GM21529 (cell line): ENCODE data around the gene PRSS21.

ENCODE experiments used
- ATAC-seq: cut with Tn5 transposase; IDR thresholded peaks from one replicate; pipeline ENCODE4 v1.9.1; 2021; ENCODE audit not compliant: unreplicated experiment

The PRSS21 gene

GRCh38 chr16:2804728-2805127 is 12.3 kb upstream of the PRSS21 start:
- ATAC-seq = no peak

DNA sequence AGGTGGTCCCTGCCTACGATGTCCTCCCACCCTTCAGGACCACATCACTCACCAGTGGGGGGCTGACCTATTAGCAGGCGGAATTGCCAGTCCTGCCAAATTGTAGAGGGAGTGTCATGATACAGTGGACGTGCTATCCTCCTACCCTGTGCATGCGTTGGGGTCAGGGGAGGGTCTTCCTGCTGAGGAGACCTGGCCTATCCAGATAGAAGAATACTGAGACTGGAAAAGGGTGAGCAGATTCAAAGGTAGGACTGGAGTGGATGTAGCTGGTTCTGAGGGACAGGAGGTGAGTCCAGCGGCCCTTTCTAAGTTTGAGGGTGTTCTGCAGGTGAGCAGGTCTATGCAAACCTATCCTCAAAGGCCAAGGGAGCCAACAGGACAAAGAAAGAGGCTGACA is 10.8 kb upstream of the PRSS21 start:
- no peak for ATAC-seq

GRCh38 chr16:2808181-2808580 is 8.9 kb upstream of the PRSS21 start:
- ATAC-seq = no peak

DNA sequence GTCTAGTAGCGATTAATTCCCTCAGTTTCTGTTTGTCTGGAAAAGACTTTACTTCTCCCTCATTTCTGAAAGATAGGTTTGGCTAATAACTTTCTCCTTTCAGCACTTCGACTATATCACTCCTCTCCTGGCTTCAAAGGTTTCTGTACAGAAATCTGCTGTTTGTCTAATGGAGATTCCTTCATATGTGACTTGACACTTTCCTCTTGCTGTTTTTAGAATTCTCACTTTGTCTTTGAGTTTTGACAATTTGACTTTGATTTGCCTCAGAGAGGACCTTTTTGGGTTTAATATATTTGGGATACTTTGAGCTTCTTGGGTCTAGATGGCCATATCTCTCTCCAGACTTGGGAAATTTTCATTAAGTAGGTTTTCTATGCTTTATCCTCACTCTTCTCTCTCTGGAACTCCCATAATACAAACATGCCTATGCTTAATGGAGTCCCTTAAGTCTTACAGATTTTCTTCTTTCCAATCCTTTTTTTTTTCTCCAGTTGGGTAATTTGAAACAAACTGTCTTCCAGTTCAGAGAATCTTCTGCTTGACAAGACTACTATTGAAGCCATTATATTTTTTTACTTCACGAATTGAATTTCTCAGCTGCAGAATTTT is 7.8 kb upstream of the PRSS21 start:
- no peak for ATAC-seq

GRCh38 chr16:2810651-2811050 is 6.4 kb upstream of the PRSS21 start:
- no peak for ATAC-seq

DNA sequence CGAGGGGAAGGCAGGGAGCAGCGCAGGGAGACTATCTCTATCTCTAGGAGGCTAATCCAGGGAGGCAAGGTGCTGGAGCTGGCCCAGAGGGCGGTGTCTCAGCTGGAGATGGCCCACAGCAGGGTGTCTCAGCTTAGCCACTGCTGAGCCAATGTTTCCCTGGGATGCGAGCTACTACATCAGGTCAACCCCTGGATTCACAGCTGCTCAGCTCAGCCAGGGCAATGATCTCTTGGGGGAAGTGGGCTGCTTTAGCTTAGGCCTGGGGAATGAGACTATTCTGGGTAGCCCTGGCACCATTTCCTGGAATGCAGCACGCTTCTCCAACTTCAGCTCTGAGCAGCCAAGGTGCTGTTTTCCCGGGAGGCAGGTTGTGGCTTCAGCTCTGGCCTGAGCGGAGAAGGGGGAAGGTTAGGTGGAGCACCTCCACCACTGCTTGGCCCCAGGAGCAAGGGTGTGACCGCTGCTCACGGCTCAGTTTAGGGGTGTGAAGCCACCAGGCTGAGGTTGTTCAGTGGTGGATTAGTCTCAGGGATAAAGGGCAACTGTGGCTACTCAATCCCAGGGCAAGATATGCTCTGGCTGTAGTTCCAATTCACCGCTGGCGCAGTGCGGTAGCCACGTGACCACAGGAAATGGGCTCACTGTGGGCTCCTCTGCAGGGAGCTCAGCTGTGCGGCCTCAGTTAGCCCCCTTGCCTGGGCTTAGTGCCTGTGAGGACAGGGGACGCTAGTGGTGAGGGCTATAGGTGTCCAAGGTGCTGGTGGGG is 5.2 kb upstream of the PRSS21 start:
- ATAC-seq = no peak

GRCh38 chr16:2813771-2814221 is 3.2 kb upstream of the PRSS21 start:
- ATAC-seq = no peak

GRCh38 chr16:2814551-2815298 is 2.3 kb upstream of the PRSS21 start:
- no peak for ATAC-seq

- no peak for ATAC-seq
Observed at GRCh38 chr16:2815299-2815771, 1.7 kb upstream of the PRSS21 start.

- no peak for ATAC-seq
Observed at GRCh38 chr16:2817340-2818271, 569 bp downstream of the PRSS21 start.

DNA sequence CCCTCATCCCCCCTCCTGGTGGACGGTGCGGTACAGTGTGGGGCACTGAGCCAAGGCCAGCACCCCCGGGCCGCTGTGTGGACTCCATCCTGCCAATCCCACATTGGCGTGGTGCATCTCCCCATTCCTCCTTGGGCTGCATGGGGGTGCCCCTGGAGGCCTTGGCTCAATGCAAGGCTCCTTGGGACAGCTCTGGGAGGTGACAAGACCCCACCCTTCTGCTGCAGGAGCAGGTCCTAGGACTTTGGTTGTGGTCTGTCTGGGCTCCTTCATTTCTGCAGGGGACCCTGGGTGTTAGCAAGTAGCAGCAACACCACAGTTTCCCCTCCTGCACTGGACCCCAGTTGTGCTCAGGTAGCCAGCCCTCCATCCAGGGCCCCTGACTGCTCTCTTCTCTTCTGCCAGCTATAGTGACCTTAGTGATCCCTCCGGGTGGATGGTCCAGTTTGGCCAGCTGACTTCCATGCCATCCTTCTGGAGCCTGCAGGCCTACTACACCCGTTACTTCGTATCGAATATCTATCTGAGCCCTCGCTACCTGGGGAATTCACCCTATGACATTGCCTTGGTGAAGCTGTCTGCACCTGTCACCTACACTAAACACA is 1.3 kb downstream of the PRSS21 start:
- no peak for ATAC-seq

DNA sequence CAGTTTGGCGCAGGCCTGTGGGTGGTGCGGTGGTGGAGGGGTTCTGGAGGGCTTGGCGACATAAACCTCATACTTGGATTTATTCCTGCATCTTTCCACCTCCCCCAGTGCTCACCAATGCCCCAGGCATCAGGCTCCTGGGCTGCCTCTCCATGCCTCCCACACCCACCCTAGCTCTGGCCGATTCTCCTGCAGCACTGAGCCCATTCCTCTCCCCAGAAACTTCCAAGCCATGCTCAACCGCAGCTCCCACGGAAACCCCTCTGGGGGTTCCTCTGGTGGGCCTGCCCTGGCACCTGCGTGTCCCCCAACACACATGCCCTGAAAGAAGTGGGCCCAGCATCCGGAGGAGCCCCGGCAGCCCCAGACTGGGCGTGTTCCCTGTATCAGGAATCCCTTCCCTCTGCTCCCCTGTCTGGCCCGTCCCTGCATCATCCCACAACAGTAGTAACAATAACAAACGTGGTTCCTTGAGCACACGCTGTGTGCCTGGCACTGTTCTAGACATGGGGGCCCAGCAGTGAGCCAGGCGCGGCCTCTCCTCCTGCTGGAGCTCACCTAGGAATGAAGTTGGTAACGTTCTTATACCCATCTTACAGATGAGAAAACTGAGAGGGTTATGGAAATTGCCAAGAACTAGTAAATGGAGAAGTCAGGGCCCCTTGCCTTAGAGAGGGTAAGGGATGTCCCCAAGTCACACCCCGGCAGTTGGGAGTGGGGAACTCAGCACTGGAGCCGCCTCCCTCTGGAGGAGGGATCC is 2.3 kb downstream of the PRSS21 start:
- ATAC-seq = no peak

- ATAC-seq = no peak
Observed at GRCh38 chr16:2819939-2820835, 3.1 kb downstream of the PRSS21 start.

DNA sequence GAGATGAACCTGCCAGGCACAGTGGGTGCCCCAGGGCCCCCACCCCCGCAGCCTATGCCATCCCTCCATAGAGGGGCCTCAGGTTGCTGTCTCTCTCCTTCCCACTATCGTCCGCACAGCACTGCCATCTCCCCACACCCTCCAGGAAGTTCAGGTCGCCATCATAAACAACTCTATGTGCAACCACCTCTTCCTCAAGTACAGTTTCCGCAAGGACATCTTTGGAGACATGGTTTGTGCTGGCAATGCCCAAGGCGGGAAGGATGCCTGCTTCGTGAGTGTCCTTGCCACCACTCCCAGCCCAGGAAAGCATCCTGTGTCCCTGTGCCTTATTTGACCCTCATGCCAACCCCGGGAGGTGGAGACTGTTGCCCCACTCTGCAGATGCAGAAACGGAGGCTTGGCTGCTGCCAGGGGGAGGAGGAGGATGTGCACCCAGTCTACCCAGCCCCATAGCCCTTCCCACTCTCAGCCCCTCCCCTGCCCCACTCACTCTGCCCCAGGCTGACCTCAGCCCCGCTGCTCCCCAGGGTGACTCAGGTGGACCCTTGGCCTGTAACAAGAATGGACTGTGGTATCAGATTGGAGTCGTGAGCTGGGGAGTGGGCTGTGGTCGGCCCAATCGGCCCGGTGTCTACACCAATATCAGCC is 3.9 kb downstream of the PRSS21 start:
- no peak for ATAC-seq

DNA sequence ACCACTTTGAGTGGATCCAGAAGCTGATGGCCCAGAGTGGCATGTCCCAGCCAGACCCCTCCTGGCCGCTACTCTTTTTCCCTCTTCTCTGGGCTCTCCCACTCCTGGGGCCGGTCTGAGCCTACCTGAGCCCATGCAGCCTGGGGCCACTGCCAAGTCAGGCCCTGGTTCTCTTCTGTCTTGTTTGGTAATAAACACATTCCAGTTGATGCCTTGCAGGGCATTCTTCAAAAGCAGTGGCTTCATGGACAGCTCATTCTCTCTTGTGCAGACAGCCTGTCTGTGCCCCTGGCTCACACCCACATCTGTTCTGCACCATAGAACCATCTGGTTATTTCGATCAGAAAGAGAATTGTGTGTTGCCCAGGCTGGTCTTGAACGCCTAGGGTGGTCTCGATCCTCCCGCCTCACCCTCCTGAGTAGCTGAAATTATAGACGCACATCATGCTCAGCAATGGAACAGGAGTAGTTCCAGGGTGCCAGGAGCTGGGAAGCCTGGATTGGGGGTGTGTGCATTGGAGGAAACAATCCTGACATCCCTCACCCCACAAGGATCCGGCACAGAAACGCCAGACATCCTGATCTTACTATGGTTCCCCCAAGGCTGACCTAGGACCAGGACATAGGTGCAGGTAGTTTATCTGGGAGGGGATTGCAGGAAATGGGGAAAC is 4.6 kb downstream of the PRSS21 start:
- no peak for ATAC-seq

- no peak for ATAC-seq
Observed at GRCh38 chr16:2822158-2822495, 5.1 kb downstream of the PRSS21 start.

DNA sequence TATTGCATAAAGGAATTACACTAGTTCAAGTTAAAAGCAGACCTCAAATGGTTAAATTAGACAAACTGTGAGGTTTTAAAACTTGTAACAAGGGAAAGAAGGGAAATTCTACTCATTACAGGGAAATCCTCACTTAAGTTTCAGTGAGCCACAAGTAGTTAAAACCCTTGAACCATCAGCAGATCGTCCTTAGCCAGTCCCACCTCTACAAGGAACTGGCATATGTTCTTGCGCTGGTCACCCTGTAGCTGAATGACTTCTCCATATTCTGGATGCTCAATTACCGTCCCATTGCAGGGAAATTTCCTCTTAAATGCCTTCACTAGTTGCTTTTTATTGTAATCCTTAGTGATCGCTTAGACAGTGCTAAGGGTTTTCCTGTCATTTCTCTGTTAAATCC is 5.5 kb downstream of the PRSS21 start:
- no peak for ATAC-seq

GRCh38 chr16:2824626-2825025 is 7.6 kb downstream of the PRSS21 start:
- ATAC-seq = no peak
